Spleen (tissue), 11 donors: Measurements from ENCODE around the gene TEPSIN. TPM values are rescaled to one million over a fixed set of nuclear protein-coding genes. Genes with fewer than 3 reads are reported as not detected.
A peak's percentile ranks its signal among the peaks of the same experiment; 100 is the strongest.

ENCODE experiments used
- DNase-seq: peaks from one replicate; pipeline ENCODE4 v3.0.0-alpha.2; 2020
- H3K27ac ChIP-seq, 8 donors: fragments of 200-600 bp; sonication (generic) in 7 of 8; 1 replicate in 4 of 8; 2 replicates in 4 of 8; pipeline versions ENCODE4 v1.5.0 to v1.8.0; 2016 to 2021; ENCODE audit warnings: inconsistent platforms in 4 of 8, mild to moderate bottlenecking in 4 of 8, moderate library complexity in 1 of 8
- H3K27me3 ChIP-seq, 7 donors: fragments of 200-600 bp; sonication (generic) in 6 of 7; replicated peaks in 1 of 7; 1 replicate in 4 of 7; 2 replicates in 3 of 7; pipeline versions ENCODE4 v1.5.0 to v1.8.0; 2016 to 2021; ENCODE audit warnings: inconsistent platforms in 3 of 7, mild to moderate bottlenecking in 1 of 7
- H3K36me3 ChIP-seq, 6 donors: fragments of 200-600 bp; sonication (generic) in 5 of 6; 1 replicate in 4 of 6; 2 replicates in 2 of 6; pipeline versions ENCODE4 v1.5.0 to v1.8.0; 2016 to 2021; ENCODE audit warnings: inconsistent platforms in 2 of 6
- H3K4me1 ChIP-seq, 6 donors: fragments of 200-600 bp; sonication (generic) in 5 of 6; 1 replicate in 3 of 6; 2 replicates in 3 of 6; pipeline versions ENCODE4 v1.5.0 to v1.8.0; 2016 to 2021; ENCODE audit warnings: inconsistent platforms in 3 of 6
- H3K4me3 ChIP-seq, 8 donors: fragments of 200-600 bp; sonication (generic) in 7 of 8; 1 replicate in 4 of 8; 2 replicates in 4 of 8; pipeline versions ENCODE4 v1.5.0 to v1.8.0; 2016 to 2021; ENCODE audit warnings: inconsistent platforms in 4 of 8, mild to moderate bottlenecking in 4 of 8, moderate library complexity in 2 of 8
- H3K9me3 ChIP-seq, 8 donors: fragments of 200-600 bp; sonication (generic) in 7 of 8; 1 replicate in 4 of 8; 2 replicates in 4 of 8; pipeline versions ENCODE4 v1.5.0 to v1.8.0; 2016 to 2021; ENCODE audit warnings: inconsistent platforms in 4 of 8
- CTCF ChIP-seq, 11 experiments: fragments of 200-600 bp in 7 of 11; fragments of 450-650 bp in 4 of 11; sonication (generic) in 4 of 11; IDR thresholded peaks in 8 of 11; conservative IDR thresholded peaks in 3 of 11; 1 replicate in 7 of 11; 2 replicates in 4 of 11; pipeline versions ENCODE4 v1.4.0 to v1.8.0; 2016 to 2021; ENCODE audit warnings: antibody characterized with exemption in 11 of 11, inconsistent platforms in 4 of 11, mild to moderate bottlenecking in 1 of 11
- POLR2A ChIP-seq, 3 donors: fragments of 450-650 bp; IDR thresholded peaks; one replicate each; pipeline ENCODE4 v1.5.1; 2017; ENCODE audit warnings: antibody characterized with exemption in 3 of 3, mild to moderate bottlenecking in 1 of 3
- POLR2AphosphoS5 ChIP-seq, 3 donors: sonication (generic); formaldehyde crosslinking; IDR thresholded peaks; one replicate each; pipeline ENCODE4 v1.5.1; 2017; ENCODE audit warnings: antibody characterized with exemption in 3 of 3
- WGBS, 5 donors: extraction: QIAGEN DNeasy Blood & Tissue Kit in 3 of 5; methylation state at CpG; one replicate each; pipeline versions ENCODE4 v1.1.5 to v1.1.7; 2013 to 2018; 5-methylcytosine and 5-hydroxymethylcytosine counted together
- intact Hi-C: fragments of 100-400 bp; cut with DNase I; formaldehyde crosslinking; loops from one replicate; pipeline ENCODE4 v1.15.0; 2023; ENCODE audit warnings: low total_unique reads
- polyA plus RNA-seq, 3 donors: library from polyadenylated mRNA; stranded (reverse); fragments of 200-250 nt; gene quantifications; one replicate each; pipeline ENCODE4 v1.2.1, GENCODE V29; 2013
- total RNA-seq, 7 donors: library from RNA; depleted of rRNA in 3 of 7; stranded (reverse); fragments of >200 nt in 3 of 7; fragmentation: NEBNext Ultra II Directional in 4 of 7; extraction: Animal tissue kit (Norgen Biotek cat#: 25700) in 4 of 7; gene quantifications; one replicate each; pipeline versions ENCODE4 v1.1.0 to v1.2.1, GENCODE V29; 2016 to 2021
- donor health status: healthy with polysubstance abuse.
- donor health status: DM: no; HTN: no; CAD: no; lungs with moderate emphysema.
- donor health status: DM: no; HTN: no; CAD: no.
- donor health status: Bipolar disorder and iron deficiency.
- donor health status: healthy.
- donor health status: DM: no; HTN: no; CAD: no.
- donor health status: DM: yes; HTN: yes; CAD: no.

Gene TEPSIN
- total and polyA plus RNA-seq, 10 donors, result 36.9 to 88.8 (median 72.3) TPM

GRCh38 chr17:81277946-81278693 lies 39.3 kb upstream of the TEPSIN start:
- DNase-seq, result no peak
- 86 to 95% (median 93%) methylated on average over 20 of the region's 20 CpGs for WGBS, 5 donors
- no peaks in the 10 kb centered on the region for H3K9me3 ChIP-seq
- peaks cover 3 to 100% (median 89%) of the 10 kb centered on the region in 6 donors for H3K36me3 ChIP-seq
- H3K27me3 ChIP-seq, result no peaks in the 10 kb centered on the region
- TF ChIP-seq POLR2A (IDR thresholded peaks at IDR 0.05) (no peak), CTCF (IDR thresholded peaks at IDR 0.05 in 8 of 11, conservative IDR thresholded peaks at IDR 0.05 in 3 of 11) (no peak), POLR2AphosphoS5 (IDR thresholded peaks at IDR 0.05) (no peak)
- H3K4me1 ChIP-seq, result peaks cover 0 to 14% (median 4%) of the 10 kb centered on the region in 6 donors
- intact Hi-C loops, result no loop called here
- no peak overlapping the region for H3K4me3 ChIP-seq
- peak overlapping the region in 4 of 8 donors; percentile 11 to 16 (median 15) for H3K27ac ChIP-seq

- H3K27ac ChIP-seq, result peak overlapping the region in 2 of 8 donors; percentile 14 to 16
These were observed 38.6 kb upstream of the TEPSIN start for GRCh38 chr17:81277421-81277820.

GRCh38 chr17:81276781-81277180 lies 37.9 kb upstream of the TEPSIN start:
- no peak for DNase-seq
- peaks cover 3 to 100% (median 85%) of the 10 kb centered on the region in 6 donors for H3K36me3 ChIP-seq
- no peak overlapping the region for H3K4me3 ChIP-seq
- no peak overlapping the region for H3K27ac ChIP-seq
- H3K9me3 ChIP-seq, result no peaks in the 10 kb centered on the region
- WGBS, 5 donors, result 90 to 94% (median 91%) methylated on average over 6 to 11 of the region's 11 CpGs
- intact Hi-C loops, result no loop called here
- no peaks in the 10 kb centered on the region for H3K27me3 ChIP-seq
- peaks cover 0 to 27% (median 16%) of the 10 kb centered on the region in 6 donors for H3K4me1 ChIP-seq
- TF ChIP-seq POLR2AphosphoS5 (IDR thresholded peaks at IDR 0.05) (peak in 1 of 3 donors; percentile 29), POLR2A (IDR thresholded peaks at IDR 0.05) (no peak)

More at GRCh38 chr17:81277421-81277820, 38.6 kb upstream of the TEPSIN start:
- Histone ChIP-seq H3K9me3 (no peaks in the 10 kb centered on the region), H3K4me1 (peaks cover 0 to 21% (median 11%) of the 10 kb centered on the region in 6 donors), H3K36me3 (peaks cover 3 to 100% (median 86%) of the 10 kb centered on the region in 6 donors), H3K27me3 (no peaks in the 10 kb centered on the region), H3K4me3 (no peak overlapping the region)
- TF ChIP-seq POLR2AphosphoS5 (IDR thresholded peaks at IDR 0.05) (peak in 1 of 3 donors; percentile 24), POLR2A (IDR thresholded peaks at IDR 0.05) (no peak)
- DNase-seq, result no peak
- WGBS, 5 donors, result 75 to 96% (median 90%) methylated on average over 18 of the region's 18 CpGs
- intact Hi-C loops, result no loop called here

GRCh38 chr17:81274471-81274855 lies 35.6 kb upstream of the TEPSIN start:
- Histone ChIP-seq H3K4me3 (no peak overlapping the region), H3K27ac (peak overlapping the region in 3 of 8 donors; percentile 70 to 78 (median 77)), H3K27me3 (no peaks in the 10 kb centered on the region), H3K36me3 (peaks cover 3 to 100% (median 84%) of the 10 kb centered on the region in 6 donors), H3K9me3 (no peaks in the 10 kb centered on the region), H3K4me1 (peaks cover 0 to 42% (median 16%) of the 10 kb centered on the region in 6 donors)
- TF ChIP-seq POLR2AphosphoS5 (IDR thresholded peaks at IDR 0.05), result no peak
- TF ChIP-seq POLR2A (IDR thresholded peaks at IDR 0.05), result no peak
- no peak for TF ChIP-seq CTCF (IDR thresholded peaks at IDR 0.05 in 8 of 11, conservative IDR thresholded peaks at IDR 0.05 in 3 of 11)
- intact Hi-C loops, result no loop called here
- no peak for DNase-seq
- WGBS, 5 donors, result 94 to 99% (median 96%) methylated on average over 10 to 14 of the region's 14 CpGs
